Fibroblast of villous mesenchyme (primary cell): ENCODE results near the gene JTB. TPM values are rescaled to one million over a fixed set of nuclear protein-coding genes. Genes with fewer than 3 reads are reported as not detected.

Experiments
- DNase-seq: peaks from one replicate; pipeline ENCODE4 v3.0.0-alpha.2; 2010; ENCODE audit warnings: low read depth
- H3K4me3 ChIP-seq: 2 replicates; pipeline ENCODE4 v1.5.1; 2011; ENCODE audit warnings: low read depth, mild to moderate bottlenecking, low read length
- total RNA-seq: library from RNA; depleted of rRNA; stranded (reverse); fragments of >200 nt; gene quantifications from 2 replicates; pipeline ENCODE4 v1.2.3, GENCODE V29; 2012
- TF ChIP-seq, protein P1 (sequence below): IDR thresholded peaks from 2 replicates; pipeline ENCODE4 v1.5.1; 2012; ENCODE audit warnings: low read depth, mild to moderate bottlenecking, low read length; ENCODE audit not compliant: insufficient read depth

The JTB gene
- total RNA-seq, 1 donor = 135 TPM

DNA sequence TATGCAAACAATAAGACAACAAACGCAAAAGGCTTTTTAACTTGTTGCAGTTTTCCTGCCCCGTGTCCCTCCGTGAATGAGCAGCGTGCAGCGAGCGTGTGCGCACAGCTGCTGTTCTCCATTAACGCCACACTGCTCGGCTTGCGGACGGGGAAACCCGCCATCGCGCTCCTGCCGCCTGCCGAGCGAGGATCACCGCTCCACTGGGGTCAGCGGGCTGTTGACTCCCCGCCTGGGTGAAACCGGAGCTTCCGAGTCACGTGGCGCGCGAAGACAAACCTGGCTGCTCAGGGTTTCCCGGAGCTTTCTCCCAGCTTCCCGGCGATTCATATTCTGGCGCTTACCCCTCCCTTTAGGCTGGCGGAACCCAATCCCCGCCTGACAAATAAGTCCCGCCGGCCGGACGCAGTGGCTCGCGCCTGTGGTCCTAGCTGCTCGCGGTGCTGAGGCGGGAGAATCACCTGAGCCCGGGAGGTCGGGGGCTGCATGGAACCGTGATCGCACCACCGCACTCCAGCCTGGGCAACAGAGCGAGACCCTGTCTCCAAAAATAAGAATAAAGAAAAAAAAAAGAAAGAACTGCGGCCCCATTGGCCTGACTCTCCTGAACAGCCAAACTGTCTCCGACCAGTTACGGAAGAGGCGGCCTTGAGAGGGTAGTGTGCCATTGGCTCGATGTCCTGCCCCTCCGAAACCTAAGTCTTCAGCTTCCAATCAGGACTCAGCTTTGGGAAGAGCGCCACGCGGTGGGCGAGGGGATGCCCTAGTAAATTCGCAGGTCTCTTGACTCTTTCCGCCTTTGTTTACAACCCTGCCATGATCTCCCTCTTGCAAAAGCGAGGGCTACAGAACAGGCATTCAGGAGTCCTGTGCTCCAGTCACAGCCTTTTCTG, 10.1 kb downstream of the JTB start, which contains the start of gene CREB3L4:
TSS of gene CREB3L4 (plus strand) at position 796 of the 893 bp plus-strand sequence. CDS start 624 bp downstream, outside the sequence.
- DNase-seq = peak; percentile 99
- peak within 1 kb of the TSS; percentile 73 for H3K4me3 ChIP-seq
- TF ChIP-seq, protein P1, sequence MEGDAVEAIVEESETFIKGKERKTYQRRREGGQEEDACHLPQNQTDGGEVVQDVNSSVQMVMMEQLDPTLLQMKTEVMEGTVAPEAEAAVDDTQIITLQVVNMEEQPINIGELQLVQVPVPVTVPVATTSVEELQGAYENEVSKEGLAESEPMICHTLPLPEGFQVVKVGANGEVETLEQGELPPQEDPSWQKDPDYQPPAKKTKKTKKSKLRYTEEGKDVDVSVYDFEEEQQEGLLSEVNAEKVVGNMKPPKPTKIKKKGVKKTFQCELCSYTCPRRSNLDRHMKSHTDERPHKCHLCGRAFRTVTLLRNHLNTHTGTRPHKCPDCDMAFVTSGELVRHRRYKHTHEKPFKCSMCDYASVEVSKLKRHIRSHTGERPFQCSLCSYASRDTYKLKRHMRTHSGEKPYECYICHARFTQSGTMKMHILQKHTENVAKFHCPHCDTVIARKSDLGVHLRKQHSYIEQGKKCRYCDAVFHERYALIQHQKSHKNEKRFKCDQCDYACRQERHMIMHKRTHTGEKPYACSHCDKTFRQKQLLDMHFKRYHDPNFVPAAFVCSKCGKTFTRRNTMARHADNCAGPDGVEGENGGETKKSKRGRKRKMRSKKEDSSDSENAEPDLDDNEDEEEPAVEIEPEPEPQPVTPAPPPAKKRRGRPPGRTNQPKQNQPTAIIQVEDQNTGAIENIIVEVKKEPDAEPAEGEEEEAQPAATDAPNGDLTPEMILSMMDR = peak; percentile 45

DNA sequence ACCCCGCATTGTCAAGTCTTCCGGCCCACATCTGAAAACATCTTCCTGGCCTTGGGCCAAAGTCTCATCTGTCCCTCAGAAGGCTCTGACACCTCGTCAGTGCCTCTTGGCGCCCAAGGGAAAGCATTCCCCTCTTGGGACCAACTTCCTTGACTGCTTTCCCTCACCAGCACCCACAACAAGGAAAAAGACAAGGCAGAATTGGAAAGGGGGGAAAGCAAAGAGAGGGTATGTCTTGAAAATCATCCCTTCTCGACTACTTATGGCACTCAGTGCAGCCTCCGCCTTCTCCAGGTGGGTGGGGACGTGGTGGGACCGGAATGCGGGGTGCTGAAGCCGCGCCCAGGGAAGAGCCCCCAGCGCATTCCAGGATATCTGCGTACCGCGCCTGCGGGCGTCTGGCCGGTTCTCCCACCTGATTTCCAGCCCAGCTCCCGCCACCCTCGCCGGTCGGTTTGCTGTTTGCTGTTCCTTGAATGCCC, 13.6 kb downstream of the JTB start:
- TF ChIP-seq, protein P1 = no peak
- no peak for DNase-seq
- peak overlapping the region; percentile 80 for H3K4me3 ChIP-seq

DNA sequence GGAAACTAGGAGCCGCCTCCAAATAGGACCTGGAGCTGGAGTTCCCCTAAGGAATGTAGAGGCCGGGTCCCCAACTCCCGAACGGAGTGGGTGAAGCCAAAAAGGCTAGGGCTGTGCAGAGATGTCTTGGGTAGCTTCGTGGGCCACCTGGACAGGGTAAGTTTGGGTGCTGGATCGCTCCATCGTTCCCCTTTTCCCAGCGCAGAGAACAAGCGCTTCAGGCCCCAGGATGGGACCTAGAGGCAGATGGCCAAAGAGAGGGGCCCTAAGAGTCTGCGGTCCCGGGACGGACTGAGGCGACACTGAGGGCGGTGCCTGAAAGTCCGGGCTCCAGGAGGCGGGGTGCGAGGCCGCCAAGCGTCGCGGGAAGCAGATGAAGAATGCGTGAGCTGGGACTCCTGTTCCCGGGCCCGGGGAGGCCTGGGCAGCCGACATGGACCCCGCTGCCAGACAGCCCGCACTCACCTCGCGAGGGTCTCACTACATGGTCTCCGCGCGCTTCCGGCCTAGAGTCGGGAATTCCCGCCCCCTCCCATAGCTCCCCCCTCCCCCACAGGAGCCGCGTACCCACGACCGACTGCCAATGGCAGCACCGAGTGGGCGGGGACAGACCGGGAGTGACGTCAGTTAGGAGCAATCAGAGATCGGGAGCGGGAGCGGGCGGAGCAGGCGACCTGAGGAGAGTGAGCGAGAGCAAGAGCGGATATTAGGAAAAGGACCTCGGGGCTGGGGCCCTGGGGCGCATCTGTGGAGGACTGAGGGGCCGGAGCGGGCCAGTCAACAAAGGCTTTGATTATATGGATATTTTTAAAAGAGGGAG, 14.2 kb downstream of the JTB start, which contains the start of gene SLC39A1:
TSS of gene SLC39A1 (minus strand) at position 508 of the 820 bp plus-strand sequence. CDS start 822 bp downstream, outside the sequence.
- TF ChIP-seq, protein P1 = no peak
- peak; percentile 97 for DNase-seq
- H3K4me3 ChIP-seq = peak within 1 kb of the TSS; percentile 80

DNA sequence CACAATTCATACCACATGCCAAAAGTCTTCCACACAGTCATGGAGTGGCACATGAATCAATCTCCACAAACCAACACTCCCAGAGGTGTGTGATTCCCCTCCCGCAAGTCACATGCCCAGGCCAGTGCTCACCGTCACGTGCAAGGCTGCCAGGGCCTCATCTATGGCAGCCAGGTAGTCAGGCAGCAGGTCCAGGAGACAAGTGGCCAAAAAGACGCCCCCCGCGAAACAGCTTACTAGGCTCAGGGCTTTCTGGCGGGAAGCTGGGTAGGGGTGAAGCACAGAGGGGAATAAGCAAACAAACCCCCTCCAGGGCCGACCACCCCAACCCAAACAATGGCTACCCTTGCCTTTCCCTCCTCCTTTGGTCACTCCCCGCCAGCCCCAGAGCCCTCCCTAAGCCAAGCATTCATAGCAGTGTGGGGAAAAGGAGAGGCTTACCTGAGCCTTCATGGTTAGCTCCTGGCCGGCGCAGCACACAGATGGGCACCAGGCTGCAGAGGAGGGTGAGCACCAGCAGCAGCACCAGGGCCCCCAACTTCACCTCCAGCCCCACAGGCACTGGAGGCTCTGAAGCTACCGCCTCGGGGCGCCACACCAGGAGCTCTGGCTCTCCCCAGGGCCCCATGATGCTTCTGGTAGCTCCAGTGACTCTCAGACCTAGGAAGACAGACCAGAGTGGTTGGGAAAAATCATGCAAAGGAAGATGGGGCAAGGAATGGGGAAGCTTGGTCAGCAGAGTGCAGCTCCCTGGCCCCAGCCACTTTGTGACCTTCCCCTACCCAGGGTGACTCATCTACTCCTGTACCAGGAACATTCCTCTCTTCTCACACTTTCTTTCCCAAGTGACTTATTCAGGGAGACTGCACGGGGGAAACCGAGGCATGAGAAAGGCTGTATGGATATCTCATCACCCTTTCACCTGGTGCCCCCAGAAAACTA, 15.1 kb downstream of the JTB start:
- peak; percentile 58 for DNase-seq
- TF ChIP-seq, protein P1 = no peak
- H3K4me3 ChIP-seq = peak overlapping the region; percentile 80

DNA sequence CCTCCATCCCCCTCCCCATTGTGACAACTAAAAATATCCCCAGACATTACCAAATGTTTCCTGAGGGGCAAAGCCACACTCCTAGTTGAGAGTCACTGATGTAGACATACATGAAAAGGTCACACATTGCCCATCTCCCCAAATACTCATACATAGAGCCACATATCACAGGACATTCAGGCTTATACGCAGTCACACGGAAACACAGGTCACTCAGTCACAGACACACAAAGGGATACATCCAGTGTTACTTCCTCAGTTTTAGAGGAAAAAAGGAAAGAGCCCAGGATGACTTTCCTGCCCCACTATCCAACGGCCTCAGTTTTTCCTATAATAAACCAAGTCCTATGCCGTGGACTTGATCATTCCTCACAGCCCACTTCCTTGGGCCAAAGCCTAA, 16.1 kb downstream of the JTB start:
- no peak for DNase-seq
- TF ChIP-seq, protein P1 = no peak
- H3K4me3 ChIP-seq = peak overlapping the region; percentile 80

DNA sequence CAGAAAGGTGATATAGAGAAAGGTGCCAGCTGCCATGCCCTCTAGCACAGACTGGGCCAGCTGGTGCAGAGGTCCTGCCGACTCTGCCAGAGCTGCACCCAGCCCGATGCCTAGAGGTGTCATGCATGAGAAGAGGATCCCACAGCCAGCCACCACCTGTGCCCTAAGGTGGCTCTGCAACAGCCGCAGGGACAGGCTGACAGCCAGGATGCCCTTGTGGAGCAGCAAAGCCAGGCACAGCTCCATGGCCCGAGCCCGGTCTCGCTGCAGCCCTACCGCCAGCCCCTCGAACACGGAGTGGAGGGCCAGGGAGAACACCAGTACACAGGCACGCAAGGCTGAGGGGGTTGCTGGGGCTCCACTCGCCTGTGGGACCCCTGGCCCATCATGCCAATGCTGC, 17.3 kb downstream of the JTB start:
- no peak for DNase-seq
- TF ChIP-seq, protein P1 = no peak
- H3K4me3 ChIP-seq = no peak overlapping the region
